Ishikawa (cell line): ENCODE data around the gene FSCN2.
A peak's percentile ranks its signal among the peaks of the same experiment; 100 is the strongest.

ENCODE experiments used
- CEBPB ChIP-seq: IDR thresholded peaks from 2 replicates; pipeline ENCODE4 v1.6.1; 2012
- CREB1 ChIP-seq: IDR thresholded peaks from 2 replicates; pipeline ENCODE4 v1.6.1; 2012; ENCODE audit warnings: low read depth
- EGR1 ChIP-seq: IDR thresholded peaks from 2 replicates; pipeline ENCODE4 v1.6.1; 2012
- EP300 ChIP-seq: IDR thresholded peaks from 2 replicates; pipeline ENCODE4 v1.6.1; 2012; ENCODE audit warnings: borderline replicate concordance
- FOXM1 ChIP-seq: IDR thresholded peaks from 2 replicates; pipeline ENCODE4 v1.6.1; 2012; ENCODE audit warnings: low read depth, borderline replicate concordance
- NFIC ChIP-seq: IDR thresholded peaks from 2 replicates; pipeline ENCODE4 v1.6.1; 2012
- RAD21 ChIP-seq: IDR thresholded peaks from 2 replicates; pipeline ENCODE4 v1.6.1; 2012; ENCODE audit warnings: low read depth
- TAF1 ChIP-seq: IDR thresholded peaks from 2 replicates; pipeline ENCODE4 v1.6.1; 2012; ENCODE audit warnings: low read depth, mild to moderate bottlenecking
- TCF12 ChIP-seq: IDR thresholded peaks from 2 replicates; pipeline ENCODE4 v1.6.1; 2012; ENCODE audit warnings: low read depth
- TEAD4 ChIP-seq: IDR thresholded peaks from 2 replicates; pipeline ENCODE4 v1.6.1; 2012
- YY1 ChIP-seq: IDR thresholded peaks from 2 replicates; pipeline ENCODE4 v1.6.1; 2012; ENCODE audit warnings: low read depth
- ZBTB7A ChIP-seq: IDR thresholded peaks from 2 replicates; pipeline ENCODE4 v1.6.1; 2012; ENCODE audit warnings: low read depth
- TF ChIP-seq, protein P1 (sequence below): IDR thresholded peaks from 2 replicates; pipeline ENCODE4 v1.6.1; 2012; ENCODE audit warnings: low read depth, mild to moderate bottlenecking
- TF ChIP-seq, protein P2 (sequence below): IDR thresholded peaks from 2 replicates; pipeline ENCODE4 v1.6.1; 2012
- TF ChIP-seq, protein P3 (sequence below): IDR thresholded peaks from 2 replicates; pipeline ENCODE4 v1.6.1; 2012

Gene FSCN2

DNA sequence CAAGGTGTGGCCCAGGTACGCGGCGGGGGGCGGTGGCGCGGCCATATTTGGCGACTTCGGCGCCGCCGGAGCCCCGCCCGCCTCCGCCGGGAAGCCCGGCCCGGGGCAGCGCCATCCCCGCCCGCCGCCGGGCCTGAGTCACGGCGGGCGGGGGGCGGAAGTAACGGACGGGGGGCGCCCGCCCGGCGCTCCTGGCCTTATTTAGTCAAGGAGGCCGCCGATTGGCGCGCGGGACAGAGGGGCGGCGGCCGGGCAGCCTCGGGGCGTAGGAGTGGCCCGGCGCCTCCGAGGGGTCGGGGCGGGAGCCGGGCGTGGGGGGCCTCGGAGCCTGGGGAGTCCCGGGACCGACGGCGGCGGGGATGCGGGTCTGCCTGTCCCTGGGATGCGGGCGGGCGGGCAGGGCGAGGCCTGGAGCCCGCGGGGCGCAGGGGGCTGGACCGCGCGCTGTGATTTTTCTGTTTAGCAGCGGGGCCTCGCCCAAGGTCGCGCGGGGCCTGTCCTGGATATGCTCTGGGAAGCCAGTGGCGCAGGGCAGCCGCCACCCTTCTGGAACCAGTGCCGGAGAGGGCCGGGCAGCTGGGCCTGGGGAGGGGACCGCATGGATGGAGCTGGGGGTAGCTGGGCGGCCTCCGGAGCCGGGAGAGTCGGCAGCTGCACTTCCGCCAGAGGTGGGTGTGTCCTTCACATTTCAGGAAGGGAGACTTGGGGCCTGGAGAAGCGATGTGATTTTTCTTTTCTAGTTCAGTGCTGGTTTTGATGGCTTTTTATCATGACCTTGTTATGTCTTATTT, 13.2 kb upstream of the FSCN2 start:
- TF ChIP-seq YY1 (peak; percentile 73), EGR1 (0 out of 2 replicates have a peak, but pooled peaks have one; percentile 0), TEAD4 (no peak), CREB1 (no peak), NFIC (no peak), RAD21 (no peak), EP300 (peak; percentile 30; the same call in 1 of the 2 replicates), CEBPB (no peak), ZBTB7A (no peak), TCF12 (no peak; the same call in 1 of the 2 replicates), TAF1 (no peak), FOXM1 (no peak)
- TF ChIP-seq, protein P1, sequence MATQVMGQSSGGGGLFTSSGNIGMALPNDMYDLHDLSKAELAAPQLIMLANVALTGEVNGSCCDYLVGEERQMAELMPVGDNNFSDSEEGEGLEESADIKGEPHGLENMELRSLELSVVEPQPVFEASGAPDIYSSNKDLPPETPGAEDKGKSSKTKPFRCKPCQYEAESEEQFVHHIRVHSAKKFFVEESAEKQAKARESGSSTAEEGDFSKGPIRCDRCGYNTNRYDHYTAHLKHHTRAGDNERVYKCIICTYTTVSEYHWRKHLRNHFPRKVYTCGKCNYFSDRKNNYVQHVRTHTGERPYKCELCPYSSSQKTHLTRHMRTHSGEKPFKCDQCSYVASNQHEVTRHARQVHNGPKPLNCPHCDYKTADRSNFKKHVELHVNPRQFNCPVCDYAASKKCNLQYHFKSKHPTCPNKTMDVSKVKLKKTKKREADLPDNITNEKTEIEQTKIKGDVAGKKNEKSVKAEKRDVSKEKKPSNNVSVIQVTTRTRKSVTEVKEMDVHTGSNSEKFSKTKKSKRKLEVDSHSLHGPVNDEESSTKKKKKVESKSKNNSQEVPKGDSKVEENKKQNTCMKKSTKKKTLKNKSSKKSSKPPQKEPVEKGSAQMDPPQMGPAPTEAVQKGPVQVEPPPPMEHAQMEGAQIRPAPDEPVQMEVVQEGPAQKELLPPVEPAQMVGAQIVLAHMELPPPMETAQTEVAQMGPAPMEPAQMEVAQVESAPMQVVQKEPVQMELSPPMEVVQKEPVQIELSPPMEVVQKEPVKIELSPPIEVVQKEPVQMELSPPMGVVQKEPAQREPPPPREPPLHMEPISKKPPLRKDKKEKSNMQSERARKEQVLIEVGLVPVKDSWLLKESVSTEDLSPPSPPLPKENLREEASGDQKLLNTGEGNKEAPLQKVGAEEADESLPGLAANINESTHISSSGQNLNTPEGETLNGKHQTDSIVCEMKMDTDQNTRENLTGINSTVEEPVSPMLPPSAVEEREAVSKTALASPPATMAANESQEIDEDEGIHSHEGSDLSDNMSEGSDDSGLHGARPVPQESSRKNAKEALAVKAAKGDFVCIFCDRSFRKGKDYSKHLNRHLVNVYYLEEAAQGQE, result no peak
- TF ChIP-seq, protein P2, sequence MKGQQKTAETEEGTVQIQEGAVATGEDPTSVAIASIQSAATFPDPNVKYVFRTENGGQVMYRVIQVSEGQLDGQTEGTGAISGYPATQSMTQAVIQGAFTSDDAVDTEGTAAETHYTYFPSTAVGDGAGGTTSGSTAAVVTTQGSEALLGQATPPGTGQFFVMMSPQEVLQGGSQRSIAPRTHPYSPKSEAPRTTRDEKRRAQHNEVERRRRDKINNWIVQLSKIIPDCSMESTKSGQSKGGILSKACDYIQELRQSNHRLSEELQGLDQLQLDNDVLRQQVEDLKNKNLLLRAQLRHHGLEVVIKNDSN, result no peak; the same call in 1 of the 2 replicates
- TF ChIP-seq, protein P3, sequence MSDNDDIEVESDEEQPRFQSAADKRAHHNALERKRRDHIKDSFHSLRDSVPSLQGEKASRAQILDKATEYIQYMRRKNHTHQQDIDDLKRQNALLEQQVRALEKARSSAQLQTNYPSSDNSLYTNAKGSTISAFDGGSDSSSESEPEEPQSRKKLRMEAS, result peak; percentile 48

DNA sequence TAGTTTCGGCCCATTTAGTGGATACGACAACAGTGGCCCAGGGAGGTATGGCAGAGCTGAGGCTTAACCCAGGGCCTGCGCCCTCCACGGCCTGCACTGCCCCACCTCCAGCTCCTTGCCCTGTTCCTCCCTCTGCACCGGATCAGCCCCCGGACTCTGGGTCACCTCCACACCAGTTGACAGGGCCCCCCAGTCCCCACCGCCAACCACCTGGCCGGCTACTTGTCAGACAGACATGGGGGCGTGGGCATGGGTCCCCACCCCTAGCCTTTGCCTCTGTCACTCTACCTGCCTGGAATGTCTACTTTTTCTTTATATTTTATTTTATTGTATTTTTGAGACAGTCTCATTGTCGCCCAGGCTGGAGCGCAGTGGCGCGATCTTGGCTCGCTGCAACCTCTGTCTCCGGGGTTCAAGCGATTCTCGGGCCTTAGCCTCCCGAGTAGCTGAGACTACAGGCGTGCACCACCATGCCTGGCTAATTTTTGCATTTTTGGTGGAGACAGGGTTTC, 12.6 kb upstream of the FSCN2 start:
- TF ChIP-seq TEAD4, result no peak
- TF ChIP-seq CREB1, result no peak
- no peak for TF ChIP-seq TAF1
- no peak for TF ChIP-seq TCF12
- no peak for TF ChIP-seq EP300
- TF ChIP-seq, protein P2, result no peak
- TF ChIP-seq, protein P3, result no peak
- no peak for TF ChIP-seq EGR1
- TF ChIP-seq, protein P1, result no peak
- TF ChIP-seq YY1, result no peak
- TF ChIP-seq NFIC, result no peak
- no peak for TF ChIP-seq ZBTB7A

DNA sequence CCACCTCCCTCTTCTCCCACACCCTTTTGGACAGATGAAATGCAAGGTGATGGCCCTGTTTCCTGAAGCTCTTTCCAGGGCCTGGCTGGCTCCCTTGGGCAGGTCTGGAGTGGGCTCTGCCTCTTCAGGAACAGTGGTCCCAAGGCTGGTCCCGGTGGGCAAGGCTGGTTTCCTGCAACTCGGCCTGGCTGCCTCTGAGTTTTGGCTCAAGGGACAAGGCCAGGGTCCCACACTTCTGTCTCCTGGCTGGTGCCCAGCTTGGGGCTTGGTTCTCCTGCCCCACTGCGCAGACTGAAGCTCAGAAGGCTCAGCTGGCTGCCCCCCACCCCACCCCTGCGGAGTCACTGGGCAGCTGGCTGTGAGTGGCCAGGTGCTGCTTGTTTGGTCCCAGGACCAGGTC, 11.7 kb upstream of the FSCN2 start:
- TF ChIP-seq EP300 (no peak), CEBPB (no peak), ZBTB7A (no peak), CREB1 (no peak), FOXM1 (no peak), EGR1 (no peak)

DNA sequence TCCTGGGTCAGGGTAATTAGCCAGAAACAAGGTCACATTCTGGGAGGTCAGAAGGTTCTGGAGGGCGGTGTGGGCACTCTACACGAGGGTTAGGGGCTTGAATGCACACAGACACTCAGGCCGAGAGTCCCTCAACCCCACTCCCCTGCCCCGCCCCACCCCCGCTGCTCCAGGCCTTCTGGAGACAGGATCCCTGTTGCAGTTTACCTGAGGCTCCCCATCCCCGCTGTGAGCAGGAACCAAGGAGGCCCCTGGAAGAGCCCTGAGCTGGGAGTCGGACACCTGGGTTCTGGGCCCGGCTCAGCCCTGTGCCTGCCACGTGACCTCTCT, 11.2 kb upstream of the FSCN2 start:
- TF ChIP-seq TCF12, result no peak
- TF ChIP-seq, protein P3, result no peak
- no peak for TF ChIP-seq RAD21
- no peak for TF ChIP-seq CREB1
- no peak for TF ChIP-seq TEAD4
- no peak for TF ChIP-seq NFIC

DNA sequence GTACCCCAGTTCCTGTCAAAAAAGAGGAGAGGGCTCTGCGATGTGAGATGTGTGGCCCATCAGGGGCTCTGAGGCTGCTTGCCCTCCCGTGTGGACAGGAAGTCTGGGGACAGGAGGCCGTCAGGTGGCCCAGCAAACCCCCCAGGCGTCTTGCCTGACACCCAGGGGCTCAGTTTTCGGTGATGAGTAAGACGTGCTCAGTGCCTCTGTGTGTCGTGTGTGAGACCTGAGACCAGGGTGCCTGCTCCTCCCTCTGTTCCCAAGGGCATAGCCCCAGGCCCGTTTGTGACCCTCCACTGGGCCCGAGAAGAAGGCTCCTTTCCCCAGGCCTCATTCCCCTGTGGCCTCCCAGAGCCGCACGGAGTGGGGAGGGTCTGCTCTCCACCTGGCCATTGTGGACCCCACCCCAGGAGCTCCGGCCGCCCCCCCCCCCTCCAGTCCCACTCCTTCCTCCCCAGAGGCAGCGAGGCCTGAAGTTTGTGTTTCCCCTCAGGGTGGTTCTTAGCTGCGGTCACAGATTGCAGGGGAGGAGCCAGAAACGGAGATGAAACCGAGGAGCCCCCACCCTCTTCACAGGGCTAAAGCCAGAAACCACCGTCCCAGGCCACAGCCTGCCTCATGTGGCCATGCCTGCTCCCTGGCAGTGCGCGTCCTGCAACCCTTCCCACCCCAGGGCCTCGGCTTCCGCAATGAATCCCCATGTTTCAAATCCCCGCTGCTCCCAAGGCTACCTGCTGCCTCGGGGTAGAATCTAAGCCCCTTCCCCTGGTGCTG, 10.7 kb upstream of the FSCN2 start:
- TF ChIP-seq TAF1, result no peak
- TF ChIP-seq, protein P3, result no peak
- no peak for TF ChIP-seq EP300
- no peak for TF ChIP-seq CREB1
- TF ChIP-seq FOXM1, result no peak
- no peak; the same call in 1 of the 2 replicates for TF ChIP-seq ZBTB7A
- TF ChIP-seq CEBPB, result no peak
- no peak for TF ChIP-seq TCF12
- no peak for TF ChIP-seq RAD21
- no peak for TF ChIP-seq EGR1
